PC-9 (cell line): ENCODE data around the gene KLK4. TPM values are rescaled to one million over a fixed set of nuclear protein-coding genes. Genes with fewer than 3 reads are reported as not detected.
A peak's percentile ranks its signal among the peaks of the same experiment; 100 is the strongest.

Source experiments
- BruUV-seq: library from RNA; stranded (reverse); fragments of 400-500 nt; replicated peaks from 2 replicates; lab custom pipeline; 2021; lab: Mats Ljungman, UMichigan
- CTCF ChIA-PET: fragments of 300-600 bp; sonication (Branson Sonifier 250); formaldehyde crosslinking; loops from one replicate; lab custom pipeline; 2022; ENCODE audit warnings: antibody characterized with exemption; lab: Charles Lee
- POLR2A ChIA-PET: fragments of 300-600 bp; sonication (Branson Sonifier 250); formaldehyde crosslinking; loops from one replicate; lab custom pipeline; 2022; ENCODE audit warnings: antibody characterized with exemption; ENCODE audit not compliant: unreplicated experiment; lab: Charles Lee
- DNase-seq, 2 experiments: peaks; one replicate each; pipeline versions ENCODE4 v3.0.0 to v3.0.0-alpha.2; 2015 to 2022; ENCODE audit warnings: mixed read lengths in 1 of 2
- H2AFZ ChIP-seq: fragments of 200-600 bp; sonication (generic); 2 replicates; pipeline ENCODE4 v1.8.1; 2017; ENCODE audit warnings: antibody characterized with exemption
- H3F3A ChIP-seq: fragments of 200-600 bp; sonication (generic); 2 replicates; pipeline ENCODE4 v1.8.1; 2017; ENCODE audit warnings: antibody characterized with exemption, mild to moderate bottlenecking, low read depth; ENCODE audit not compliant: insufficient read depth
- H3K27ac ChIP-seq: fragments of 200-600 bp; sonication (generic); 2 replicates; pipeline ENCODE4 v1.6.1; 2016; ENCODE audit warnings: mixed run types
- H3K27me3 ChIP-seq: fragments of 200-600 bp; sonication (generic); 2 replicates; pipeline ENCODE4 v1.6.1; 2016; ENCODE audit warnings: low read depth, mixed run types; ENCODE audit not compliant: insufficient read depth
- H3K36me3 ChIP-seq: fragments of 200-600 bp; sonication (generic); 2 replicates; pipeline ENCODE4 v1.6.1; 2016; ENCODE audit warnings: low read depth, mixed run types
- H3K4me1 ChIP-seq: fragments of 200-600 bp; sonication (generic); replicated peaks from 2 replicates; pipeline ENCODE4 v1.6.1; 2016; ENCODE audit warnings: mixed run types; ENCODE audit not compliant: insufficient read depth
- H3K4me2 ChIP-seq: fragments of 200-600 bp; sonication (generic); 2 replicates; pipeline ENCODE4 v1.6.1; 2017; ENCODE audit warnings: mixed run types
- H3K4me3 ChIP-seq: fragments of 200-600 bp; sonication (generic); 2 replicates; pipeline ENCODE4 v1.6.1; 2016; ENCODE audit warnings: mixed run types
- H3K79me2 ChIP-seq: fragments of 200-600 bp; sonication (generic); 2 replicates; pipeline ENCODE4 v1.6.1; 2017; ENCODE audit warnings: low read depth, mixed run types
- H3K9me2 ChIP-seq: fragments of 200-600 bp; sonication (generic); 2 replicates; pipeline ENCODE4 v1.8.1; 2017; ENCODE audit warnings: mild to moderate bottlenecking; ENCODE audit not compliant: insufficient read depth
- H3K9me3 ChIP-seq: fragments of 200-600 bp; sonication (generic); 2 replicates; pipeline ENCODE4 v1.8.1; 2016; ENCODE audit warnings: low read depth; ENCODE audit not compliant: insufficient read depth
- H4K20me1 ChIP-seq: fragments of 200-600 bp; sonication (generic); 2 replicates; pipeline ENCODE4 v1.8.1; 2017; ENCODE audit not compliant: insufficient read depth
- CTCF ChIP-seq: fragments of 200-600 bp; sonication (generic); conservative IDR thresholded peaks from 2 replicates; pipeline ENCODE4 v1.6.1; 2017; ENCODE audit warnings: mixed run types, antibody characterized with exemption, mild to moderate bottlenecking, moderate library complexity
- EZH2 ChIP-seq: fragments of 200-600 bp; sonication (generic); IDR thresholded peaks from 2 replicates; pipeline ENCODE4 v1.8.0; 2017; ENCODE audit warnings: antibody characterized with exemption, low read depth
- intact Hi-C: fragments of 100-400 bp; cut with micrococcal nuclease; formaldehyde crosslinking; loops from one replicate; pipeline ENCODE4 v1.10.0; 2022; ENCODE audit not compliant: unreplicated experiment
- total RNA-seq: library from RNA; stranded (reverse); gene quantifications from 2 replicates; pipeline ENCODE4 v1.2.3, GENCODE V29; 2021

The KLK4 gene
- total RNA-seq, 1 experiment from 2014 or later = not detected

- no peaks in the 10 kb centered on the region for H4K20me1 ChIP-seq
- no peaks in the 10 kb centered on the region for H3K36me3 ChIP-seq
- BruUV-seq = no TSS peak
- no peaks in the 10 kb centered on the region for H3K9me3 ChIP-seq
- intact Hi-C loops = no loop called here
- no peaks in the 10 kb centered on the region for H3K79me2 ChIP-seq
- CTCF ChIA-PET = no interaction called here
- no peak overlapping the region for H2AFZ ChIP-seq
- no peaks in the 10 kb centered on the region for H3F3A ChIP-seq
- H3K4me2 ChIP-seq = no peak overlapping the region
- H3K9me2 ChIP-seq = no peaks in the 10 kb centered on the region
- POLR2A ChIA-PET = no interaction called here
- TF ChIP-seq CTCF = no peak
- no peak for TF ChIP-seq EZH2
- H3K27ac ChIP-seq = no peak overlapping the region
- no peak for DNase-seq
- no peaks in the 10 kb centered on the region for H3K4me1 ChIP-seq
- no peak overlapping the region for H3K4me3 ChIP-seq
- peaks cover 93% of the 10 kb centered on the region for H3K27me3 ChIP-seq
Observed at GRCh38 chr19:50876456-50876855, 34.7 kb downstream of the KLK4 start.

- Histone ChIP-seq H2AFZ (no peak overlapping the region), H4K20me1 (no peaks in the 10 kb centered on the region), H3K27ac (no peak overlapping the region), H3K4me3 (no peak overlapping the region), H3K9me3 (no peaks in the 10 kb centered on the region), H3K27me3 (peaks cover 93% of the 10 kb centered on the region), H3K9me2 (no peaks in the 10 kb centered on the region), H3K36me3 (no peaks in the 10 kb centered on the region), H3F3A (no peaks in the 10 kb centered on the region), H3K4me2 (no peak overlapping the region), H3K4me1 (no peaks in the 10 kb centered on the region), H3K79me2 (no peaks in the 10 kb centered on the region)
- no peak for DNase-seq
- intact Hi-C loops = no loop called here
- no TSS peak for BruUV-seq
- TF ChIP-seq EZH2 (no peak), CTCF (no peak)
- ChIA-PET CTCF (no interaction called here), POLR2A (no interaction called here)
Observed at GRCh38 chr19:50875795-50876422, 35.3 kb downstream of the KLK4 start.

- no peak overlapping the region for H3K4me3 ChIP-seq
- POLR2A ChIA-PET = no interaction called here
- DNase-seq = no peak
- no peak overlapping the region for H2AFZ ChIP-seq
- CTCF ChIA-PET = no interaction called here
- H3K9me3 ChIP-seq = no peaks in the 10 kb centered on the region
- no peaks in the 10 kb centered on the region for H3K9me2 ChIP-seq
- no peaks in the 10 kb centered on the region for H3F3A ChIP-seq
- BruUV-seq = no TSS peak
- no peak overlapping the region for H3K27ac ChIP-seq
- H3K36me3 ChIP-seq = no peaks in the 10 kb centered on the region
- no peaks in the 10 kb centered on the region for H4K20me1 ChIP-seq
- TF ChIP-seq CTCF (no peak), EZH2 (0 out of 2 replicates have a peak, but pooled peaks have one; percentile 61)
- intact Hi-C loops = no loop called here
- peaks cover 93% of the 10 kb centered on the region for H3K27me3 ChIP-seq
- H3K4me2 ChIP-seq = no peak overlapping the region
- no peaks in the 10 kb centered on the region for H3K4me1 ChIP-seq
- no peaks in the 10 kb centered on the region for H3K79me2 ChIP-seq
Observed at GRCh38 chr19:50874211-50874610, 37.0 kb downstream of the KLK4 start.
